Tibial nerve (tissue), 4 donors: ENCODE data around the gene SCTR.

Experiments
- EP300 ChIP-seq, 2 donors: sonication (generic); formaldehyde crosslinking; IDR thresholded peaks; one replicate each; pipeline ENCODE4 v1.6.1; 2017; ENCODE audit warnings: antibody characterized with exemption in 2 of 2, mild to moderate bottlenecking in 1 of 2
- TF ChIP-seq, protein P1 (sequence below), 5 experiments: fragments of 200-600 bp in 3 of 5; fragments of 450-650 bp in 2 of 5; sonication (generic) in 3 of 5; IDR thresholded peaks; one replicate each; pipeline ENCODE4 v1.5.1; 2016 to 2019; ENCODE audit warnings: antibody characterized with exemption in 5 of 5, mild to moderate bottlenecking in 3 of 5, moderate library complexity in 2 of 5

DNA sequence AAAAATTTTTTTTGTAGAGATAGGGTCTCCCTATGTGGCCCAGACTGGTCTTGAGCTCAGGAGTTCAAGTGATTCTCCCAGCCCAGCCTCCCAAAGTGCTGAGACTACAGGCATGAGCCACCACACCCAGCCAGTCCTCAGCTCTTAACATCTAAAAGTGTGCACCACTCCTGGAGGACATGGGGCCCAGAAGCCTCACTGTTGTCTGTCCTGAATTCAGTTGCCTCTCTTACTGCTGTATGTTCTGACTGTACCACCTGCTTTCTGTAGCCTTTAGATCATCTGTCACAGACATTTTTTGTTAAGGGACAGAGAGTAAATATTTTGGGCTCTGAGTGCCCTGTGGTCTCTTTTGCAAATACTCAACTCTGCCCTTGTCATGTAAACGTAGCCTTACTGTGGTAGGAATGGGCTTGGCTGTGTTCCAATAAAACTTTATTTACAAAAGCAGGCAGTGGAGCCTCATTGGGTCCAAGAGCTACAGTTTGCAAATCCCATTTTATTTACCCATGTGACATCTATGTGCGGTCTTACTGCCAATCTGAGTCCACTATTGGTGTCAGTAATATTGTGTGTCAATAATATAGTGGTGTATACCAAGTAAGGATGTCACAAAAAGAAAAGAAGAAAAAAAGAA, 54.5 kb downstream of the SCTR start:
- TF ChIP-seq, protein P1, sequence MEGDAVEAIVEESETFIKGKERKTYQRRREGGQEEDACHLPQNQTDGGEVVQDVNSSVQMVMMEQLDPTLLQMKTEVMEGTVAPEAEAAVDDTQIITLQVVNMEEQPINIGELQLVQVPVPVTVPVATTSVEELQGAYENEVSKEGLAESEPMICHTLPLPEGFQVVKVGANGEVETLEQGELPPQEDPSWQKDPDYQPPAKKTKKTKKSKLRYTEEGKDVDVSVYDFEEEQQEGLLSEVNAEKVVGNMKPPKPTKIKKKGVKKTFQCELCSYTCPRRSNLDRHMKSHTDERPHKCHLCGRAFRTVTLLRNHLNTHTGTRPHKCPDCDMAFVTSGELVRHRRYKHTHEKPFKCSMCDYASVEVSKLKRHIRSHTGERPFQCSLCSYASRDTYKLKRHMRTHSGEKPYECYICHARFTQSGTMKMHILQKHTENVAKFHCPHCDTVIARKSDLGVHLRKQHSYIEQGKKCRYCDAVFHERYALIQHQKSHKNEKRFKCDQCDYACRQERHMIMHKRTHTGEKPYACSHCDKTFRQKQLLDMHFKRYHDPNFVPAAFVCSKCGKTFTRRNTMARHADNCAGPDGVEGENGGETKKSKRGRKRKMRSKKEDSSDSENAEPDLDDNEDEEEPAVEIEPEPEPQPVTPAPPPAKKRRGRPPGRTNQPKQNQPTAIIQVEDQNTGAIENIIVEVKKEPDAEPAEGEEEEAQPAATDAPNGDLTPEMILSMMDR (IDR thresholded peaks at IDR 0.05): no peak
- TF ChIP-seq EP300 (IDR thresholded peaks at IDR 0.05): no peak
